ENCODE data around the gene RHOBTB1.
A peak's percentile ranks its signal among the peaks of the same experiment; 100 is the strongest.
"Not testable (repeated sequence)": the region's sequence is repeated elsewhere in the genome, so short reads cannot be mapped to it uniquely, and the experiment has no call there.

The RHOBTB1 gene

GRCh38 chr10:60856405-60856804, 87.6 kb downstream of the RHOBTB1 start:
- DNase-seq: no peak

- no peak for DNase-seq
Observed at GRCh38 chr10:60853637-60854036, 90.3 kb downstream of the RHOBTB1 start.

- no peak for DNase-seq
Observed at GRCh38 chr10:60853107-60853506, 90.9 kb downstream of the RHOBTB1 start.

GRCh38 chr10:60849740-60850139, 94.2 kb downstream of the RHOBTB1 start:
- no peak for DNase-seq

- DNase-seq: no peak
Observed at GRCh38 chr10:60849217-60849616, 94.8 kb downstream of the RHOBTB1 start.

- no peak for DNase-seq
Observed at GRCh38 chr10:60848680-60849079, 95.3 kb downstream of the RHOBTB1 start.

- peak; percentile 58 for DNase-seq
Observed at GRCh38 chr10:60848126-60848525, 95.9 kb downstream of the RHOBTB1 start.

GRCh38 chr10:60846173-60846572, 97.8 kb downstream of the RHOBTB1 start:
- peak; percentile 69 for DNase-seq

- DNase-seq: no peak
Observed at GRCh38 chr10:60845038-60845437, 98.9 kb downstream of the RHOBTB1 start.

GRCh38 chr10:60842694-60843093, 101.3 kb downstream of the RHOBTB1 start:
- DNase-seq: no peak

GRCh38 chr10:60841227-60841626, 102.8 kb downstream of the RHOBTB1 start:
- not testable (repeated sequence) for DNase-seq

GRCh38 chr10:60835049-60835448, 108.9 kb downstream of the RHOBTB1 start:
- no peak for DNase-seq

- DNase-seq: no peak
Observed at GRCh38 chr10:60834401-60834800, 109.6 kb downstream of the RHOBTB1 start.

GRCh38 chr10:60832136-60832535, 111.8 kb downstream of the RHOBTB1 start:
- not testable (repeated sequence) for DNase-seq

GRCh38 chr10:60828489-60828852, 115.5 kb downstream of the RHOBTB1 start:
- DNase-seq: peak; percentile 81

GRCh38 chr10:60827791-60828488, 116.0 kb downstream of the RHOBTB1 start:
- peak; percentile 94 for DNase-seq

GRCh38 chr10:60825520-60825919, 118.5 kb downstream of the RHOBTB1 start:
- DNase-seq: no peak

- no peak for DNase-seq
Observed at GRCh38 chr10:60823324-60823723, 120.7 kb downstream of the RHOBTB1 start.

GRCh38 chr10:60822809-60823208, 121.2 kb downstream of the RHOBTB1 start:
- no peak for DNase-seq

- DNase-seq: peak; percentile 56
Observed at GRCh38 chr10:60821656-60822055, 122.3 kb downstream of the RHOBTB1 start.

GRCh38 chr10:60820093-60820754, 123.8 kb downstream of the RHOBTB1 start:
- peak; percentile 95 for DNase-seq

Data from fibroblast of skin of right biceps (primary cell).